Lung (tissue), 12 donors: ENCODE results near the gene IL21. TPM values are rescaled to one million over a fixed set of nuclear protein-coding genes. Genes with fewer than 3 reads are reported as not detected.
A peak's percentile ranks its signal among the peaks of the same experiment; 100 is the strongest.

Source experiments
- ATAC-seq: fragments of 200-7000 bp; cut with Tn5 transposase; one replicate; pipeline ENCODE4 v1.9.1; 2020; ENCODE audit warnings: moderate number of reproducible peaks; ENCODE audit not compliant: insufficient read depth, low FRiP score
- DNase-seq, 3 donors: peaks; one replicate each; pipeline ENCODE4 v3.0.0-alpha.2; 2013 to 2017
- H3K27ac ChIP-seq, 2 donors: one replicate each; pipeline ENCODE4 v1.5.1; 2013; ENCODE audit warnings: mild to moderate bottlenecking in 2 of 2, moderate library complexity in 2 of 2, control low read depth in 1 of 2, inconsistent platforms in 1 of 2, low read depth in 1 of 2, low read length in 1 of 2
- H3K27me3 ChIP-seq, 3 donors: one replicate each; pipeline ENCODE4 v1.5.1; 2013; ENCODE audit warnings: low read length in 2 of 3; ENCODE audit not compliant: control insufficient read depth in 3 of 3, insufficient read depth in 3 of 3
- H3K36me3 ChIP-seq, 4 donors: one replicate each; pipeline ENCODE4 v1.5.1; 2013; ENCODE audit warnings: low read length in 4 of 4, mild to moderate bottlenecking in 1 of 4, moderate library complexity in 1 of 4; ENCODE audit not compliant: control insufficient read depth in 4 of 4, insufficient read depth in 4 of 4
- H3K4me1 ChIP-seq, 5 donors: one replicate each; pipeline ENCODE4 v1.5.1; 2013; ENCODE audit warnings: low read length in 5 of 5, mild to moderate bottlenecking in 2 of 5, moderate library complexity in 1 of 5; ENCODE audit not compliant: control insufficient read depth in 5 of 5, insufficient read depth in 5 of 5
- H3K4me3 ChIP-seq: one replicate; pipeline ENCODE4 v1.5.1; 2013; ENCODE audit warnings: mild to moderate bottlenecking, control low read depth, moderate library complexity
- H3K9ac ChIP-seq, 2 donors: one replicate each; pipeline ENCODE4 v1.5.1; 2013; ENCODE audit warnings: low read length in 2 of 2, control low read depth in 1 of 2; ENCODE audit not compliant: insufficient read depth in 1 of 2
- H3K9me3 ChIP-seq, 4 donors: one replicate each; pipeline ENCODE4 v1.5.1; 2013; ENCODE audit warnings: low read length in 3 of 4, mild to moderate bottlenecking in 1 of 4, moderate library complexity in 1 of 4; ENCODE audit not compliant: control insufficient read depth in 4 of 4, insufficient read depth in 3 of 4
- CTCF ChIP-seq: IDR thresholded peaks from 2 replicates; pipeline ENCODE4 v1.5.1; 2012; ENCODE audit warnings: mild to moderate bottlenecking; ENCODE audit errors: control extremely low read depth, extremely low read depth
- WGBS, 2 donors: extraction: QIAGEN DNeasy Blood & Tissue Kit; methylation state at CpG; one replicate each; pipeline ENCODE4 v1.1.7; 2013; 5-methylcytosine and 5-hydroxymethylcytosine counted together
- polyA plus RNA-seq, 2 donors: library from polyadenylated mRNA; stranded (reverse); fragments of 200-250 nt; gene quantifications; one replicate each; pipeline ENCODE4 v1.2.1, GENCODE V29; 2013
- total RNA-seq, 2 donors: library from RNA; depleted of rRNA in 1 of 2; stranded (reverse); fragments of >200 nt in 1 of 2; gene quantifications; one replicate each; pipeline ENCODE4 v1.2.1, GENCODE V29; 2014 to 2021
- donor health status: control.
- donor health status: control.
- donor health status: Bipolar disorder and iron deficiency.
- donor health status: healthy.
- donor health status: DM: yes; HTN: yes; CAD: no.

Gene IL21
- total and polyA plus RNA-seq, 4 donors: 0.02 to 0.26 TPM; not detected in 2

- DNase-seq (no peak), ATAC-seq (no peak)
- TF ChIP-seq CTCF: no peak
- Histone ChIP-seq H3K27ac (no peak overlapping the region), H3K27me3 (no peaks in the 10 kb centered on the region), H3K9me3 (no peaks in the 10 kb centered on the region), H3K4me3 (no peak overlapping the region), H3K4me1 (no peaks in the 10 kb centered on the region), H3K36me3 (no peaks in the 10 kb centered on the region), H3K9ac (no peak overlapping the region)
- 60 to 80% methylated on average over 3 of the region's 3 CpGs for WGBS, 2 donors
Measured at GRCh38 chr4:122639181-122639580, 18.3 kb upstream of the IL21 start.

GRCh38 chr4:122636697-122637096 is 15.8 kb upstream of the IL21 start:
- Histone ChIP-seq H3K36me3 (no peaks in the 10 kb centered on the region), H3K27me3 (no peaks in the 10 kb centered on the region), H3K4me3 (no peak overlapping the region), H3K4me1 (peaks cover 0 to 6% (median 0%) of the 10 kb centered on the region in 5 donors), H3K9ac (no peak overlapping the region), H3K27ac (no peak overlapping the region), H3K9me3 (no peaks in the 10 kb centered on the region)
- ATAC-seq (no peak), DNase-seq (peak in 1 of 3 donors; percentile 27)
- WGBS, 2 donors: 64 to 74% methylated on average over 3 of the region's 3 CpGs
- no peak for TF ChIP-seq CTCF

GRCh38 chr4:122635205-122635604 is 14.3 kb upstream of the IL21 start:
- Histone ChIP-seq H3K36me3 (no peaks in the 10 kb centered on the region), H3K27me3 (no peaks in the 10 kb centered on the region), H3K9me3 (no peaks in the 10 kb centered on the region), H3K9ac (no peak overlapping the region), H3K4me3 (no peak overlapping the region), H3K4me1 (peaks cover 0 to 6% (median 0%) of the 10 kb centered on the region in 5 donors), H3K27ac (no peak overlapping the region)
- DNase-seq (no peak), ATAC-seq (no peak)
- TF ChIP-seq CTCF: no peak
- 47 to 56% methylated on average over 3 of the region's 3 CpGs for WGBS, 2 donors

GRCh38 chr4:122633211-122633610 is 12.3 kb upstream of the IL21 start:
- no peak for TF ChIP-seq CTCF
- peaks cover 0 to 6% (median 0%) of the 10 kb centered on the region in 5 donors for H3K4me1 ChIP-seq
- no peak for DNase-seq
- H3K9me3 ChIP-seq: no peaks in the 10 kb centered on the region
- no peaks in the 10 kb centered on the region for H3K36me3 ChIP-seq
- ATAC-seq: no peak
- no peak overlapping the region for H3K4me3 ChIP-seq
- H3K9ac ChIP-seq: no peak overlapping the region
- H3K27me3 ChIP-seq: no peaks in the 10 kb centered on the region
- no peak overlapping the region for H3K27ac ChIP-seq
- 64 to 72% methylated on average over 2 of the region's 2 CpGs for WGBS, 2 donors
